ENCODE data around the gene UGT1A1. TPM values are rescaled to one million over a fixed set of nuclear protein-coding genes. Genes with fewer than 3 reads are reported as not detected.
A peak's percentile ranks its signal among the peaks of the same experiment; 100 is the strongest.

Gene UGT1A1
- total RNA-seq, 1 donor from 2014 or later = 0.98 TPM

- no peaks in the 10 kb centered on the region for H3K36me3 ChIP-seq
- H3K9me3 ChIP-seq = no peaks in the 10 kb centered on the region
- H3K4me3 ChIP-seq = no peak overlapping the region
- TF ChIP-seq POLR2A (IDR thresholded peaks at IDR 0.05) (no peak), CTCF (IDR thresholded peaks at IDR 0.05) (no peak), POLR2AphosphoS5 (IDR thresholded peaks at IDR 0.05; ENCODE audit: insufficient read depth in 1 of 2, low read depth in 1 of 2) (no peak)
- intact Hi-C loops (cut with DNase I) = no loop called here
- no peaks in the 10 kb centered on the region for H3K4me1 ChIP-seq
- DNase-seq (ENCODE audit: extremely low spot score in 2 of 2) = no peak
- H3K27ac ChIP-seq = no peak overlapping the region
- H3K27me3 ChIP-seq = no peaks in the 10 kb centered on the region
Measured at GRCh38 chr2:233780771-233781170, 20.7 kb downstream of the UGT1A1 start.

GRCh38 chr2:233789554-233789953 lies 29.5 kb downstream of the UGT1A1 start:
- DNase-seq (ENCODE audit: extremely low spot score in 2 of 2) = peak in 1 of 2 donors; percentile 76
- H3K9me3 ChIP-seq = no peaks in the 10 kb centered on the region
- H3K36me3 ChIP-seq = no peaks in the 10 kb centered on the region
- no peak for TF ChIP-seq POLR2AphosphoS5 (IDR thresholded peaks at IDR 0.05; ENCODE audit: insufficient read depth in 1 of 2, low read depth in 1 of 2)
- H3K27ac ChIP-seq = no peak overlapping the region
- no peaks in the 10 kb centered on the region for H3K4me1 ChIP-seq
- intact Hi-C loops (cut with DNase I) = no loop called here
- no peaks in the 10 kb centered on the region for H3K27me3 ChIP-seq
- no peak overlapping the region for H3K4me3 ChIP-seq

GRCh38 chr2:233791151-233791882 lies 31.2 kb downstream of the UGT1A1 start:
- TF ChIP-seq CTCF (IDR thresholded peaks at IDR 0.05) (no peak), POLR2A (IDR thresholded peaks at IDR 0.05) (no peak), POLR2AphosphoS5 (IDR thresholded peaks at IDR 0.05; ENCODE audit: insufficient read depth in 1 of 2, low read depth in 1 of 2) (no peak)
- Histone ChIP-seq H3K27me3 (no peaks in the 10 kb centered on the region), H3K9me3 (no peaks in the 10 kb centered on the region), H3K4me1 (no peaks in the 10 kb centered on the region), H3K27ac (no peak overlapping the region), H3K36me3 (no peaks in the 10 kb centered on the region), H3K4me3 (no peak overlapping the region)
- intact Hi-C loops (cut with DNase I) = no loop called here
- DNase-seq (ENCODE audit: extremely low spot score in 2 of 2) = peak in 1 of 2 donors; percentile 71

GRCh38 chr2:233791883-233792329 lies 31.8 kb downstream of the UGT1A1 start:
- DNase-seq (ENCODE audit: extremely low spot score in 2 of 2) = peak in 1 of 2 donors; percentile 94
- no peak overlapping the region for H3K27ac ChIP-seq
- H3K27me3 ChIP-seq = no peaks in the 10 kb centered on the region
- no peaks in the 10 kb centered on the region for H3K4me1 ChIP-seq
- intact Hi-C loops (cut with DNase I) = no loop called here
- H3K36me3 ChIP-seq = no peaks in the 10 kb centered on the region
- H3K9me3 ChIP-seq = no peaks in the 10 kb centered on the region
- H3K4me3 ChIP-seq = no peak overlapping the region
- TF ChIP-seq CTCF (IDR thresholded peaks at IDR 0.05) = no peak
- TF ChIP-seq POLR2A (IDR thresholded peaks at IDR 0.05) = no peak
- no peak for TF ChIP-seq POLR2AphosphoS5 (IDR thresholded peaks at IDR 0.05; ENCODE audit: insufficient read depth in 1 of 2, low read depth in 1 of 2)

- Histone ChIP-seq H3K4me3 (no peak overlapping the region), H3K9me3 (no peaks in the 10 kb centered on the region), H3K27ac (no peak overlapping the region), H3K36me3 (no peaks in the 10 kb centered on the region), H3K4me1 (no peaks in the 10 kb centered on the region), H3K27me3 (no peaks in the 10 kb centered on the region)
- no peak for DNase-seq (ENCODE audit: extremely low spot score in 2 of 2)
- no peak for TF ChIP-seq POLR2AphosphoS5 (IDR thresholded peaks at IDR 0.05; ENCODE audit: insufficient read depth in 1 of 2, low read depth in 1 of 2)
- intact Hi-C loops (cut with DNase I) = no loop called here
Measured at GRCh38 chr2:233792720-233793119, 32.6 kb downstream of the UGT1A1 start.

GRCh38 chr2:233793465-233794127 lies 33.5 kb downstream of the UGT1A1 start:
- TF ChIP-seq CTCF (IDR thresholded peaks at IDR 0.05) (no peak), POLR2AphosphoS5 (IDR thresholded peaks at IDR 0.05; ENCODE audit: insufficient read depth in 1 of 2, low read depth in 1 of 2) (no peak), POLR2A (IDR thresholded peaks at IDR 0.05) (no peak)
- intact Hi-C loops (cut with DNase I) = no loop called here
- Histone ChIP-seq H3K4me3 (no peak overlapping the region), H3K36me3 (no peaks in the 10 kb centered on the region), H3K9me3 (no peaks in the 10 kb centered on the region), H3K27me3 (no peaks in the 10 kb centered on the region), H3K4me1 (no peaks in the 10 kb centered on the region), H3K27ac (no peak overlapping the region)
- DNase-seq (ENCODE audit: extremely low spot score in 2 of 2) = peak; percentile 82

Measured in vagina (tissue), 2 donors.